Activated naive CD8-positive, alpha-beta T cell treated with anti-CD3 and anti-CD28 coated beads for 36 hours (primary cell): Measurements from ENCODE around the gene NFAT5. TPM values are rescaled to one million over a fixed set of nuclear protein-coding genes. Genes with fewer than 3 reads are reported as not detected.

Experiments used
- DNase-seq: peaks from one replicate; pipeline ENCODE4 v3.0.0; 2021
- H3K27ac Mint-ChIP-seq: one replicate; pipeline ENCODE4 v1.8.0; 2022; ENCODE audit warnings: mild to moderate bottlenecking, moderate library complexity, mixed read lengths
- H3K27me3 Mint-ChIP-seq: one replicate; pipeline ENCODE4 v1.8.0; 2022; ENCODE audit warnings: mild to moderate bottlenecking, mixed read lengths
- H3K36me3 Mint-ChIP-seq: one replicate; pipeline ENCODE4 v1.8.0; 2021; ENCODE audit warnings: mild to moderate bottlenecking, mixed read lengths
- H3K4me1 Mint-ChIP-seq: one replicate; pipeline ENCODE4 v1.8.0; 2021; ENCODE audit warnings: mixed read lengths
- H3K4me3 Mint-ChIP-seq: one replicate; pipeline ENCODE4 v1.8.0; 2022; ENCODE audit warnings: mild to moderate bottlenecking, moderate library complexity, mixed read lengths
- H3K9me3 Mint-ChIP-seq: one replicate; pipeline ENCODE4 v1.8.0; 2022; ENCODE audit warnings: mixed read lengths
- total RNA-seq, 2 experiments: library from RNA; stranded (reverse); gene quantifications; one replicate each; pipeline ENCODE4 v1.2.3, GENCODE V29; 2021

Gene NFAT5
- total RNA-seq, 2 experiments from 2014 or later: 26.1 to 26.3 TPM

DNA sequence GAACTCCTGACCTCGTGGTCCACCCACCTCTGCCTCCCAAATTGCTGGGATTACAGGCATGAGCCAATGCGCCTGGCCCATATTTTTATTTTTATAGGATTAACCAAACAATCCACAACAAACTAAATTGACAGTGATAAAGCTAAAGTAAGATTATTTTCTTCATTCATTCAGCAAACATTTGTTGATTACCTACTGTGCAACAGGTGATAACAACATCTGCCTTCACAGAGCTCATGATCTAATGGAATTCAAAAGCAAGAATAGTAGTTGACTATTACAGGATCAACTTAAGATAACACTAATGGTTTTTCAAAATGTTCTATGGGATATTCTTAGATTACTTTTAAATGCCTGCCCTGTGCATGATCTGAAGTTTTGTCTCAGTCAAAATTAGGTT, 122.8 kb downstream of the NFAT5 start:
- no peaks in the 10 kb centered on the region for H3K9me3 Mint-ChIP-seq
- no peak overlapping the region for H3K27ac Mint-ChIP-seq

GRCh38 chr16:69691980-69692911, 126.5 kb downstream of the NFAT5 start:
- H3K9me3 Mint-ChIP-seq: no peaks in the 10 kb centered on the region
- H3K27me3 Mint-ChIP-seq: no peaks in the 10 kb centered on the region
- H3K4me1 Mint-ChIP-seq: peaks cover 15% of the 10 kb centered on the region
- peak; percentile 5 for DNase-seq
- H3K4me3 Mint-ChIP-seq: no peak overlapping the region
- peak overlapping the region; percentile 83 for H3K27ac Mint-ChIP-seq
- H3K36me3 Mint-ChIP-seq: peaks cover 29% of the 10 kb centered on the region

More for the DNA sequence above, 122.8 kb downstream of the NFAT5 start:
- Mint-ChIP-seq H3K4me3 (no peak overlapping the region), H3K4me1 (peaks cover 15% of the 10 kb centered on the region), H3K36me3 (peaks cover 22% of the 10 kb centered on the region), H3K27me3 (no peaks in the 10 kb centered on the region)
- no peak for DNase-seq

- Mint-ChIP-seq H3K36me3 (peaks cover 31% of the 10 kb centered on the region), H3K9me3 (no peaks in the 10 kb centered on the region), H3K4me1 (peaks cover 15% of the 10 kb centered on the region), H3K27me3 (no peaks in the 10 kb centered on the region), H3K27ac (no peak overlapping the region), H3K4me3 (no peak overlapping the region)
- no peak for DNase-seq
These were observed 128.2 kb downstream of the NFAT5 start for GRCh38 chr16:69693916-69694315.

DNA sequence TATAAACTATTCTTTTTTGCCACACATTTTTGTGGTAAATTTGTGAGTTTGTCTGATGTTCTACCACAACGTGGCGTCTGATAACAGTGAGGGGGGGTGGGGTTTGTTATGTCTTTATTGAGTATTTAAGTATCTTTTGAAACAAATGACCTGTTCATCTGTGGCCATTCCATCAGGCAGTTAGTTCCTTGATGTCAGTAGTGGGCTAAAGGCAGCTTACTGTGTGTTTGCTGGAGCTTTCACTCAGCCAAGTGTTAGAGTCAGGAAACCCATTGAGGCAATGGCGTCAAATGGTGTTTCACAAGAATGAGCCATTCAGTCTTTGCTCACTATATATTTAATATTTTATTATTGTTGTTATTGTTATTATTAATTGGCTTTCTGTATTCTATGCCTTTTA, 132.6 kb downstream of the NFAT5 start:
- no peak for DNase-seq
- Mint-ChIP-seq H3K4me3 (no peak overlapping the region), H3K27ac (no peak overlapping the region), H3K9me3 (no peaks in the 10 kb centered on the region), H3K27me3 (no peaks in the 10 kb centered on the region), H3K4me1 (no peaks in the 10 kb centered on the region), H3K36me3 (peaks cover 12% of the 10 kb centered on the region)

GRCh38 chr16:69699915-69700314, 134.1 kb downstream of the NFAT5 start:
- DNase-seq: no peak
- Mint-ChIP-seq H3K4me1 (no peaks in the 10 kb centered on the region), H3K36me3 (peaks cover 6% of the 10 kb centered on the region), H3K9me3 (no peaks in the 10 kb centered on the region), H3K4me3 (no peak overlapping the region), H3K27me3 (no peaks in the 10 kb centered on the region), H3K27ac (no peak overlapping the region)

DNA sequence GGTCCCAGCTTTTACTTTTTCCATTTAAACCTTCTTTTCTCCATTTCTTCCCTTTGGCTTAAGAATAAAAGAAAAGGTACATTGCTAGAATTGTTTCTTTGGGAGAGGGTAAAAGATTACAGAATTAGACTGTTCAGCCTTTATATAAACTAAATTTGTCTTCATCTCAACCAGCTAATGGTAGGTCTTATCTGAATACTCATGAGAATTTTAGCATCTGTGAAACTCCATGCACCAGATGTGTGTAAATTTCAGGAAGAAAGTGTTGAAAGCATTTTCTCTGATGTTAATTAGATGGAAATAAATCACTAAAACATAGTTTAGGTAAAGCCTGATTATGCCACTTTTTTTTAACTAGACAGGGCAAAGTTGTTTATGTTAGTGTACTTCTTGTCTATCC, 135.7 kb downstream of the NFAT5 start:
- no peak overlapping the region for H3K27ac Mint-ChIP-seq
- H3K27me3 Mint-ChIP-seq: no peaks in the 10 kb centered on the region
- no peak for DNase-seq
- H3K4me3 Mint-ChIP-seq: no peak overlapping the region
- peaks cover 1% of the 10 kb centered on the region for H3K36me3 Mint-ChIP-seq
- H3K9me3 Mint-ChIP-seq: no peaks in the 10 kb centered on the region
- no peaks in the 10 kb centered on the region for H3K4me1 Mint-ChIP-seq

- no peaks in the 10 kb centered on the region for H3K9me3 Mint-ChIP-seq
- H3K4me1 Mint-ChIP-seq: no peaks in the 10 kb centered on the region
- no peak for DNase-seq
- H3K27me3 Mint-ChIP-seq: no peaks in the 10 kb centered on the region
- no peak overlapping the region for H3K27ac Mint-ChIP-seq
- H3K4me3 Mint-ChIP-seq: no peak overlapping the region
- peaks cover 1% of the 10 kb centered on the region for H3K36me3 Mint-ChIP-seq
These were observed 136.1 kb downstream of the NFAT5 start for GRCh38 chr16:69701866-69702265.

- no peak overlapping the region for H3K4me3 Mint-ChIP-seq
- H3K9me3 Mint-ChIP-seq: no peaks in the 10 kb centered on the region
- no peaks in the 10 kb centered on the region for H3K36me3 Mint-ChIP-seq
- H3K27ac Mint-ChIP-seq: no peak overlapping the region
- no peak for DNase-seq
- no peaks in the 10 kb centered on the region for H3K27me3 Mint-ChIP-seq
- no peaks in the 10 kb centered on the region for H3K4me1 Mint-ChIP-seq
These were observed 137.9 kb downstream of the NFAT5 start for GRCh38 chr16:69703638-69704037.

DNA sequence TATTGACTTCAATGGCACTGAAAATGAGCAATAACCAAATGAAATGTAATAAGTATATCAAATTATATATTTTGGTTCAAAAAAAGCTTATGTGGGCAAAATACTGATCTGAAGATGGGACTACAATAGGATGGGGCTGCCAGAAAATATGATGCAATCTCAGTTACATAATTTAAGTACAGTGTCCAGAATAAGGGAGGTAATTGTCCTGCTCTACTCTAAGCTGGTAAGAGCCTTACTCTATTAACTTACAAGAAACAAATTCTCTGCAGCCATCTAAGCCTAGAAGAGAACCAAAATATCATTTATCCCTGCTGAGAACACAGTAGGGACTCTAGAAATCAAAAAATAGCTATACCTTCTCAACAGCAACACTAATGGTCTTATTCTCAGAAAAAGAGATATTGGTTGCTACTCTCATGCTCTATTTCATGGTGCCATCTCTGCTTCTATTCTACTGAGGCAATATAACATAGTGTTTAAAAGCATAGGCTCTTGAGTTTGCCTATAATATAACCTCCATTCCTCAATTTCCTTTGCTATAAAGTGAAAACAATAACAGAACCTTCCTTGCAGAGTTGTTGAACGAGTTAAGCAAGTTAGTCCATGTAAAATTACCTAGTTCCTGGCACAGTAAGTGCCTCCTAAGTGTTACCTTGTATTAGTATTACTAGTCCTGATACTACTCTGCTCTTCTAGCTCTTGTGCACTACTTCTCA, 140.6 kb downstream of the NFAT5 start:
- Mint-ChIP-seq H3K27me3 (no peaks in the 10 kb centered on the region), H3K9me3 (no peaks in the 10 kb centered on the region), H3K4me1 (peaks cover 5% of the 10 kb centered on the region), H3K36me3 (no peaks in the 10 kb centered on the region), H3K27ac (no peak overlapping the region), H3K4me3 (no peak overlapping the region)
- no peak for DNase-seq

GRCh38 chr16:69706975-69707340, 141.2 kb downstream of the NFAT5 start:
- no peak for DNase-seq
- no peaks in the 10 kb centered on the region for H3K27me3 Mint-ChIP-seq
- no peak overlapping the region for H3K27ac Mint-ChIP-seq
- H3K36me3 Mint-ChIP-seq: no peaks in the 10 kb centered on the region
- H3K9me3 Mint-ChIP-seq: no peaks in the 10 kb centered on the region
- no peak overlapping the region for H3K4me3 Mint-ChIP-seq
- peaks cover 5% of the 10 kb centered on the region for H3K4me1 Mint-ChIP-seq

DNA sequence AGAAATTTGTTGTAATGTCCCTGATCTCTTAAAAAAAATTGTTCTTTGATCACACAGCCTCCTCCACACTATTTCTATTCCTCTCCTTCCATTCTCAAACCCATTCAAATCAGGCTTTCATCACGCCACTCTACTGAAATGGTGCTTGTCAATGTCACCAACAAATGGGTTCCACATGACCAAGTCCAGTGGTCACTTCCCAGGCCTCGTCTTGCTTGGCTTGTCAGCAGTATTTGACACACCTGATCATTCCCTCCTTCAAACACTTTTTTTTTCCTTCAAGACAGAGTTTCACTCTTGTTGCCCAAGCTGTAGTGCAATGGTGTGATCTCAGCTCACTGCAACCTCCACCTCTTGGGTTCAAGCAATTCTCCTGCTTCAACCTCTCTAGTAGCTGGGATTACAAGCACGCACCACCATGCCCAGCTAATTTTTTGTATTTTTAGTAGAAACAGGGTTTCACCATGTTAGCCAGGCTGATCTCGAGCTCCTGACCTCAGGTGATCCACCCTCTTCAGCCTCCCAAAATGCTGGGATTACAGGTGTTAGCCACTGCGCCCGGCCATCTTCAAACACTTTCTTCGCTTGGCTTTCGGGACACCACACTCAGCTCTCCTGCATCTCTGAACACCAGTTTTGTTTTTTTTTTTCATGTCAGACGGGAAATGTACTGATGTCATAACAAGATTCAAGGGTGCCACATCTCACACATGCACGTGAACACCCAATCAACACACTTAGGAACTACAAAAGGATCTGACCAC, 142.3 kb downstream of the NFAT5 start:
- Mint-ChIP-seq H3K9me3 (no peaks in the 10 kb centered on the region), H3K27ac (no peak overlapping the region), H3K27me3 (no peaks in the 10 kb centered on the region), H3K4me1 (peaks cover 5% of the 10 kb centered on the region), H3K4me3 (no peak overlapping the region), H3K36me3 (no peaks in the 10 kb centered on the region)
- DNase-seq: no peak

GRCh38 chr16:69709456-69710084, 143.8 kb downstream of the NFAT5 start:
- no peak overlapping the region for H3K4me3 Mint-ChIP-seq
- H3K9me3 Mint-ChIP-seq: no peaks in the 10 kb centered on the region
- no peak for DNase-seq
- H3K4me1 Mint-ChIP-seq: peaks cover 5% of the 10 kb centered on the region
- H3K27ac Mint-ChIP-seq: no peak overlapping the region
- no peaks in the 10 kb centered on the region for H3K27me3 Mint-ChIP-seq
- H3K36me3 Mint-ChIP-seq: no peaks in the 10 kb centered on the region

DNA sequence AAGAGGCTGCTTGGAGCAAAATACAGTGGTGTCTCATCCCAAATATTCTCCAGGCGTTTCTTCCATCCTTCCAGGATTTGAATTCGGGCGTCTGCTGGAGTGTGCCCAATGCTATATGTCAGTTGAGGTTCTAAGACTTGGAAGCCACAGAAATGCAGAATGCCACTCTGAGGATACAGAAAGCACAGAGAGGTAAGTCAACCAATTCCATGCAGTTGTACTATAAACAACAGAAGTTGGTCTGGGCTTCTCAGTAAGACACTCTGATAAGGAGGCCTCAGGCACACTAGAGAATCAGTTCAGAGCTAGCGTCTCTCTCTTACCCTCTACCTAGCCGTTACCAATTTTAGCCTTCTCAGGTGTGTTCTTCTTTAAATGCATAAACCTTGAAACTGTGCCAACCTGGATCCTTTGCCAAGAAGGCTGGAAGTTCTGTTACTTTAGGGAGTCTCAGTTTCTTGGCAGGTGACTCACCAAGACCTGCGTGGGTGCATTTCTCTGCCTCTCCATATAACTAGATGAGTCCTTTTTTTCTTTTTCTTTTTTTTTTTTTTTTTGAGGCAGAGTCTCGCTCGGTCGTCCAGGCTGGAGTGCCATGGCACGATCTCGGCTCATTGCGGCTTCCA, 145.5 kb downstream of the NFAT5 start:
- H3K9me3 Mint-ChIP-seq: no peaks in the 10 kb centered on the region
- H3K27me3 Mint-ChIP-seq: no peaks in the 10 kb centered on the region
- peak overlapping the region; percentile 48 for H3K27ac Mint-ChIP-seq
- peaks cover 5% of the 10 kb centered on the region for H3K4me1 Mint-ChIP-seq
- H3K4me3 Mint-ChIP-seq: no peak overlapping the region
- H3K36me3 Mint-ChIP-seq: no peaks in the 10 kb centered on the region
- DNase-seq: no peak

DNA sequence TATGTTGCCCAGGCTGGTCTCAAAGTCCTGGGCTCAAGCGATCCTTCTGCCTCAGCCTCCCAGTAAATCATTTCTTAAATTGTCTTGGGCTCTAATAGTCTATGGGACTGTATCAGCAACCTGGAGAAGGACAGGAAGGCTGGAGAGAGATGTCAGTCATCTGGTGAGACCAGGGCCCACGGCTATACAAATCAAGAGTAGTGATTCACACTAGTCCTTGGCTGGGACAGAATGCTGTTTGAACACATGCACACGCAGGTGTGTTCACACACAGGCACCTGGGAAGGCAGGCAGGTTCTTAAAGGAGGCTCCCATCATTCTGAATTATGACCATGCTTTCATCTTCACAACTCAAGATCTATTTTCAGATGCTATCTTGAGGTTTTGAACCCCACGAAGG, 146.5 kb downstream of the NFAT5 start:
- no peak for DNase-seq
- Mint-ChIP-seq H3K9me3 (no peaks in the 10 kb centered on the region), H3K4me3 (no peak overlapping the region), H3K36me3 (no peaks in the 10 kb centered on the region), H3K4me1 (peaks cover 5% of the 10 kb centered on the region), H3K27ac (no peak overlapping the region), H3K27me3 (no peaks in the 10 kb centered on the region)
